HuH-7 (cell line): ENCODE data around the gene LAPTM4A.
"Not testable (repeated sequence)": the region's sequence is repeated elsewhere in the genome, so short reads cannot be mapped to it uniquely, and the experiment has no call there.

Experiments
- DNase-seq: peaks from one replicate; pipeline ENCODE4 v3.0.0; 2011; ENCODE audit warnings: low spot score

Gene LAPTM4A

DNA sequence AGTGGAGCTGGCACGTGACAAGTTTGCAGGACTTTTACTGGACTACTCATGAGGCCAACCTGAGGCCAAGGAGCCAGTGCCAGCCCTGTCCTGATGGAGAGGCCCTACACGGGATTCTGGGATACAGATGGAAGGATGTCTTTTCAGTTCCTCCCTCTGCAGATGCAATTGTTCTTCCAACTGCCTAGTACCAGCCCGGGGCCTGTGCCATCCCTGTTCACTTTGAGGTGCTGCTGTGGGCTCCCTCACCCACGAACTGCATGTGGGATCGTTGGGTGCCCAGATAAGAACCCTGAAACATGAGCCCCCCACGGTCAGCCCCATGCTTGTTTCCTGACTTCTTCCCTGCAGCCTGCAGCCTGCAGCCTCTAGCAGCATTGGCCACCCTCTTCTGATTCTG is 25.3 kb upstream of the LAPTM4A start:
- no peak for DNase-seq

DNA sequence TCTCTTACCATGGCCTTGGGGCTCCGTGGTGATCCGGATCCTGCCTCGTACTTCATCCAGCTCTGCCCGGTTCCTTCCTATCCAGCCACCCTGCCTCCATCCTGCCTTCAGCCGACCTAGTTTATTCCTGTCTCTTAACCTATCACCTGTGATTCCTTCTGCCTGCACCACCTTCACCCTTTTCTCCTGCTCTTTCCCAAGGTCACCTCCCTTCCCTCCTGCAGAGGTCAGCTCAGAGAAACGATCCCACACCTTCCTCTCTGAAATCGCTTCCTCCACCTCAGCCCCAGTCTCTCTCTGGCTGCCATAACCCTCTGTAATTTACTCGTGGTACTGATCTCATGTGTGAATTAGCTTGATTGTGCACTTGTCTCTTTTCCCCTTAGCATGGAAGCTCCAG is 23.5 kb upstream of the LAPTM4A start:
- DNase-seq = no peak

DNA sequence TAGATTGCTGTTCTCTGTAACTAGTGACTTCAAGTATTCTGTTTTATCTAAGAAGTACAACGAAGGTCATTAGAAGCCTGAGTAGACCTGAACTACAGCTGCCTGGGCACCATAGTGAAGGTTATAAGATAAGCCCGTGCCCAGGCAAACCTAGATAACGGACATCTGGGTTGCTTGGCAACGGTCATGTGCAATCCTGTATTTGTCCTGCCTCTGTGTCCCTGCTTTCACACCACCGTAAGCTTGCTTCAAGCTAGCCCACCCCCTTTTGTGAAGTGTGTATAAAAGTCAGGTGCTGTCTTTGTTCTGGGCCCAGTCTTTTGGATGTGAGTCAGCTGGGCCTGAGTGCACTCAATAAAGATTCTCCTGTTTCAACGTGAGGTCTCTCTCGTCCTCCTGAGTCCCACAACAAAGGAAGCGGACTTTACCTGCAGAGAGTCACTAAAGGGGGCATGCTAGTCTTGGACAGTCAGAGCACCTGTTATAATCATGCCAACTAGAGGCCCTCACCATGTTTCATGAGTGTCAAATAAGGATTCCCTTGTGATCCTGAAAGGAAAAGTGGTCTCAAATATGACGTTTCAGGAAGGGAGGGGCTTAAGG is 22.7 kb upstream of the LAPTM4A start:
- not testable (repeated sequence) for DNase-seq

DNA sequence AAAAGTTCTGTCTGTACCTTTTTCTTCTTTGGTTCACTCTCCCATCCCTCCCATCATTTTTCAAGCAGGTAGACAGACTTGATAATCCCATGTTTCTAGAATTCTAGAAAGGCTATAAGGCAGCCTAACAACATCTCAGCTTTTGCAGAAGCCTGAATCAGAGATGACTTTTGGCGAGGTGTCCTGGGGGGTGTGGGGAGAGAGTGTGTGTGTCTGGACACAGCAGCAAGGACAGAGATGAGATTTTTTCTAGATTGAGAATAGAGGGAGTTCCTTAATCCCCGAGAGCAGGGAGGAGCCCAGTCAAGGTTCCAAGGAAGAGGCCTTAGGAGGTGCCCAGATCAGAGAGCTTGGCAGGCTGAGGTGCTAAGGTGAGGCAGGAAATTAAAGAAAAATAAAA is 22.0 kb upstream of the LAPTM4A start:
- DNase-seq = no peak

DNA sequence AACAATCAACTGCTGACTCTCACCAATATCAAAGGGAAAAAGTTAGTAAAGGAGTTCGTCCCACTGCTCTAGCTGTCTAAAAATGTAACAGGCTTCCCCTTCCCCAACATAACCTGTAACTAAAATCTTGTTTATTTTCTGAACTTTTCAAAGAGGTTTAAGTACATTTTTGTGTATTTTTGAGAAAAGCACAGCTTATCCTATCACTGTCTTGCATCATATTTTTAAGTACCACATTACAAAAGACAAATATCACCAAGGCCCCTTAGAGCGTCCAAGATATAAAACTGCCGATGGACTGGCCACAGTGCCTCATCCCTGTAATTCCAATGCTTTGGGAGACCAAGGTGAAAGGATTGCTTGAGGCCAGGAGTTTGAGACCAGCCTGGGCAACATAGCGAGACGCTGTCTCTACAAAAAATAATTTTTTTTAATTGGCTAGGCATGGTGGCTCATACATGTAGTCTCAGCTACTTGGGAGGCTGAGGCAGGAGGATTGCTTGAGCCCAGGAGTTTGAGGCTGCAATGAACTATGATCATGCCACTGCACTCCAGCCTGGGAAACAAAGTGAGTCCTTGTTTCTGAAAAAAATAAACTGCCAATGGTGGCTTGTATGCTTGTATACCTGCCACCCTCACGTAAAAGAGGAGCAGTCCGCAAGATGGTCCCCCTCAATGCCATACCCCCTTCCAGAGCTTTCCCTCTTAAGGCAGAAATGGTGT is 21.2 kb upstream of the LAPTM4A start:
- DNase-seq = no peak

DNA sequence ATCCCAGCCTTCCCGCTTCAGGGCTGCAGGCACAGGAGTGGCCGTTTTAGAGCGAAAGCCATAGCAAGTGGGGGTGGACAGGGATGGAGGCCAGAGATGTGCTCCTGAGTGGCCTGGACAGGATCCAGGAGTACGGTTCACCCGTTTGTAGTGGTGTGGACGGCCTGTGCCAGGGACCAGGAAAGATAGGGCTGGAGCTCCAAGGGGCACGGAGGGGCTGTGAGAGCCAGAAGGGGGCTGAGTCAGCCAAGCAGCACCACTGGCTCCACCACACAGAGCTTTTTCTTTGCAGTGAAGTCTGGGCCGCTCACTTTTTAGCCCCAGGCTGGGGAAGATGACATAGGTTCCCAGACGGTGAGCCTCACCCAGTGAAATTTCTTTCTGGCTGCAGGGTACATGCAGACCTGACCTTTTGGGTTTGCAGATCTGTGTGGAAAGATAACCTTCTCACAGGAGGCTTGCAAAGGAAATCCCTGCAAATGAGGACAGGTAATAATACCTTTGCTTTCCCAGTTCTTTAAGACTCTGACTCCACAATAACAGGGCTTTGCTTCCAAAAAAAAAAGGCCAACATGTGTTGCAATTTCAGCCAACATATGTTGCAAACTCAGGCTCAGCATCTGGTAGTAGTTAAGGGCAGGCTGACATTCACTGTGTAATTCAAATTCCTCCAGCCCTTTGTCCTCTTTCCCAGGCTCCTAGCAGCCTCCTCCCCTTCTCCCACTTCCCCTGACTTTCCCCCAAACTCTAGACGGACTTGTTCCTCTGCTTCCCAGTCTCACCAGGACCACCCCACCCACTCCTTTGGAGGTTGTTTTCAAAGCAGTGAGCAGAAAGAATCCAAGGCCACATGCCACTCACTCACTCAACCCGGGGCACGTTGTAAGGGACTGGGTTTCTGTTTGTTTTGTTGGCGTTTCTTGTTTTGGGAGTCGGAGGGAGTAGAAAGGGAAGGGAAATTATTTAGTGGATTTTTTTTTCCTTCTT is 20.3 kb upstream of the LAPTM4A start:
- no peak for DNase-seq

DNA sequence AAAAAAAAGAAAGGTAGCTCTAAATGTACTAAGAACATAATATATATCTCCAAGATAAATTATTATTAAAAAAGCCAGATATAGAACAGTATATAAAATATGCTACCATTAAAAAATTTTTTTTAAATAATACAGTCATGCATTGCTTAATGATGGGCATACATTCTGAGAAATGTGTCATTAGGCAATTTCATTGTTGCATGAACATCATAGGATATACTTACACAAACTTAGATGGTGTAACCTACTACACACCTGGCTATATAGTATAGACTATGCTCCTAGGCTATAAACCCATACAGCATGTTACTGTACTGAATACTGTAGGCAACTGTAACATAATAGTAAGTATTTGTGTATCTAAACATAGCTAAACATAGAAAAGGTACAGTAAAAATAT is 18.3 kb upstream of the LAPTM4A start:
- DNase-seq = no peak

DNA sequence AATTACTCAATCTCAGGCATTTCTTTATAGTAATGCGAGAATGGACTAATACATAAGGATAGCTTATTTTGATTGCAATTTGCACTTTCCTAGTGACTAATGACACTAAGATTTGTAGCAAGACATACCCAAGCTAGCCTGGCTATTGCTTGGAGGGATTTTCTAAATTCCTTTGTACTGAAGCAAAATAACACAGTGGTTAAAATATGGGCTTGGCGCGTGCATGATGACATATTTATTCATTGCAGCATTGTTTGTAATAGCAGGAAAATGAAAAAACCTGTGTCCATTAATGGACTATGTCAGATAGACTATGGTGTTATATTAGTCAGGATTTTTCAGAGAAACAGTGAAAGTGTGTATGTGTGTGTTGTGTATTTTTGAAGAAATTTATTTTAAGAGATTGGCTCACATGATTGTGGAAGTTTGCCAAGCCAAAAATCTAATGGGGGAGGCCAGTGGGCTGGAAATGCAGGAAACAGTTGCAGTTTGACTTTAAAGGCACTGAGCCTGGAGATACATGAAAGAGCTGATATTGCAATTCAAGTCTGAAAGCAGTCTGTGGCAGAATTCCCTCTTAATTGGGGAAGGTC is 16.7 kb upstream of the LAPTM4A start:
- DNase-seq = no peak

DNA sequence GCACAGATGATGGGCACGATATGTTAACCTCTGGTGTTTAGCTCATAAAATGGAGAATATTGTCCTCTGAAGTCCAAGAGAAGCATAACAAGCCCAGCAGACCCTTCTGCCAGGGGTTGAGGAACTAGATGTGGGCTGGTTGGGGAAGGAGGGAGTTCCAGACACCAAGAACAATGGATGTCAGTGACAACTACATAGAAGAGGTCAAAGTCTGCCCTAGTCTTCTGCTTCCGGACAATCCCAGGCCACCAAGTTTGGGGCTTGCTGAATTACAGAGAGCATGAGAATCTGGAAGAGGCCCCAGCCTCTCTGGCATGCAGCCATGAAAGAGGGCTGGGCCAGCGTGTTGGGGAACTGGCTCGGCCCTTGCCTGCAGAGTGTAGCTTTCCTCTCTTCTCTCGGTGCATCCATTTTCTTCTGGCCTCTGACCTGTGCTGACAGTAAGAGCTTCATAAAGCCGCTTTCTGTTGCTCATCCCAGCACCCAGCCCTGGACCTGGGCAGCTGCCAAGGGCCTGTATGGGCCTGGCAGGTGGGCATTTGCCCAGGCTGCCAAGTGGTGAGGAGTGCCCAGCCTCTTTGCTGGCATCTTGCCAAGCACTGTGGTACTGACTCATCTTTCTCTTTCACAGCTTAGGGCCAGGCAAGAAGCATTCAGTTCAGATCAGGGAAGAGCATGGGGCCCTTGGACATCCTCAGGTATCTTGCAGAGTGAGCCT is 14.6 kb upstream of the LAPTM4A start:
- peak; percentile 54 for DNase-seq

DNA sequence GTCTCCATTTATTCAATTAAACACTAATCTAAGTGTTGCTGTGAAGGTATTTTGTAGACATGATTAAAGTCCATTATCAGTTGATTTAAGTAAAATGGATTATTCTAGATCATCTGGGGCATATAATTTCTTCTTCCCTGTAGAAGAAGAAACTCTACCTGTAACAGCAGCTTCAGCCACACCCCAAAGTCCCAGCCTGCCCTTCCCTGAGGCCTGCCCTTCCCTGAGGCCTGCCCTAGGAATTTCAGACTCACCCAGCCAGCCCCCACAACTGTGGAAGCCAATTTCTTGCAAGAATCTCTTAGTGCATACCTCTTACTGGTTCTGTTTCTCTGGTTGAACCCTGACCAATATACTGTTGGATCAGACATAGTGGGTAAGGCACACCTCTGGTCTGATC is 13.4 kb upstream of the LAPTM4A start:
- no peak for DNase-seq

DNA sequence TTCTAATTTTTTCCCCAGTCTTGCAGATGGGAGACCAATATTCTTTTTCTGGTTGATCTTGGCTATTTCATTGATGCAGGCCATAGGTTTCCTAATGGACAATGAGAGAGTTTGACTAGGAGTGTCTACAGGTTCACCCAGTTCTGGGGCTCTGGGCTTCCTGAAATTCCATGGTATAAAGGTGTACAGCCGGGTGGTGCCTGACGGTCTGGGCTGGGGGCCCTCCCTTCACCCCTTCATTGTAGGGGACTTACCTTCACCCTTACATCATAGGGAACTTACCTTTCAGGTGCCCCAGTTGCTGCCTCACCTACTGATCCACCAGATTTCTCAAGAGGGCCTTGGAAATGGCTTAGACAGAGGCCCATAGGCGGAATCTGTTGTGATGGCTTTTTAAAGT is 13.0 kb upstream of the LAPTM4A start:
- DNase-seq = no peak

DNA sequence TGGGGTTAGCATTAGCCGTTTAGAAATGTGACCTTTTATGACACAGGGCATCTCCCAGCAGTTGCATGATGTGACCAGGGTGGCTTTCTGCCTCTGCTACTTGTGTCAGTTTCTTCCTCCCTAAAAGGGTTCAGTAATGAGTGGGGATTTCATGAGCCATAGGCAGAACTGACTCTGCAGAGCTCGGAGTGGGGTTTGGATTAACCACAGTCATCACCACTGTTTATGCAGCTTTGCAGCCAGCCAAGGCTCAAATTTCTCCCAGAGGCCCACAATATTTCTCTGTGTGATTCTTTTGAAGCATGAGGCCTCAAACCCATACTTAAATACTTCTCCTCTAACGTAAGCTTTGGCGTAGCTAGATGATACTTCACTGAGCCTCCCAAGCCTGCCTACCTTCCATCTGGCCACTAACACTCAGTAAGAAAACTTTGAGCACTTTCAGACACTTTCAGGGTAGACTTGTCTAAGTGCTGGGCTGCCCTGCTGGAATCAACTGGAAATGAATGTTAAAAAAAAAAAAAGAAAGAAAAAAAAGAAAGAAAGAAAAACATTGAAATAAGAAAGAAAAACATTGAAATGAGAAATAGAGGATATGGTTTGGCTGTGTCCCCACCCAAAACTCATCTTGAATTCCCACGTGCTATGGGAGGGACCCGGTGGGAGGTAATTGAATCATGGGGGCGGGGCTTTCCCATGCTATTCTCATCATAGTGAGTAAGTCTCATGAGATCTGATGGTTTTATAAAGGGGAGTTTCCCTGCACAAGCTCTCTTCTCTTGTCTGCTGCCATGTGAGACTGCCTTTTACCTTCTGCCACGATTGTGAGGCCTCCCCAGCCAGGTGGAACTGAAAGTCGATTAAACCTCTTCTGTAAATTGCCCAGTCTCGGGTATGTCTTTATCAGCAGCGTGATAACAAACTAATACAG is 11.5 kb upstream of the LAPTM4A start:
- no peak for DNase-seq

DNA sequence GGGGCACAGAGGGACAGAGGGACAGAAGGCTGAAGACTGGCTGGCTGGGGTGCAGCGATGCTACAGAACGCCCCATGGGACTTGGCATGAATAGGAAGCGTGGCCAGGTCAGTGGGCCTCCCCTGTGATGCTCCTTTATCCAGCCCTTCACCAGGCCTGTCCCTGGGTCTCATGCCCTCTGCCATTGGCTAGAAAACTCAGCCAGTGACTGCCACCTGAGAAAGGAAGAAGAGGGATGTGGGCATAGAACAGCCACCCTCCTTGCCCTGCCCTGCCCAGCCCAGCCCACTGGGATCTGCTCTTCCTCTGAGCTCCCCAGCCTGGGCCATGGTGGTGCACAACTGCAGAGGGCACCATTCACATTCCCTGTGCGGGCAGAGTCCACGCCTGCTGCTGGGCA is 10.5 kb upstream of the LAPTM4A start:
- DNase-seq = no peak

DNA sequence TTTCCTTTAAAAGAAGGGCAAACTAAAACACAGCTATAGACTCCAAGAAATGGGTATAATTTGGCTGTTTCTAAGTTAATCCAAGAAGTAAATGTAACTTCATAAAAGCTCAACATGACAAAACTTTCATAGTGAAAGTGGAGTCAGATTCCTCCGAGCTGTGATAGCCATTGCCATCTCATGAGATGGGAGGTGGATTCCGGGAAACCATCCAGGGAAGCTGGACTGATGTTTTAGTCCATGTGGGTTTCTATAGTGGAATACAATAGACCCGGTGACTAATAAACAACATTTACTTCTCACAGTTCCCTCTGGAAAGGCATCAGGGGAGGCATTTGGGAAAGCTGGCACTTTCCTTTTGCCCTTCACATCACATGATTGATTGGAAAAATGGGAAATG is 10.0 kb upstream of the LAPTM4A start:
- no peak for DNase-seq

DNA sequence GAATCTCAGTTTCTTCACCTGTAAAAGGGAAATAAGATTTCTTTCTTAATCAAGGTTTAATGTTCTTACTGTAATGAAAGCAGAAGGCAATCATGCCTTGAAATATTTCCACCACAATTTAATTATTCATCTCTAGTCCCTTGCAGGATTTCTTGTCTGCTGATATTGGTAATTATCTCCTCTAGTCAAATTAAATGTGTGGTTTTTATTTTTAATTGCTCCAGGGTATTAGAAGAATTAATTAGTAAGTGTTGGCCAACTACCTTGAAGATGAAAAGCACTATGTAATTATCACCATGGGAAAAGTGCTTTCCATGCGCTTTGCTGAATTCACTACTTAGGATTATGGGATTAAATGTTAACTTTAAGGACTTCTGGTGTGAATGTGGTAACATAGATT is 8.7 kb upstream of the LAPTM4A start:
- DNase-seq = no peak

DNA sequence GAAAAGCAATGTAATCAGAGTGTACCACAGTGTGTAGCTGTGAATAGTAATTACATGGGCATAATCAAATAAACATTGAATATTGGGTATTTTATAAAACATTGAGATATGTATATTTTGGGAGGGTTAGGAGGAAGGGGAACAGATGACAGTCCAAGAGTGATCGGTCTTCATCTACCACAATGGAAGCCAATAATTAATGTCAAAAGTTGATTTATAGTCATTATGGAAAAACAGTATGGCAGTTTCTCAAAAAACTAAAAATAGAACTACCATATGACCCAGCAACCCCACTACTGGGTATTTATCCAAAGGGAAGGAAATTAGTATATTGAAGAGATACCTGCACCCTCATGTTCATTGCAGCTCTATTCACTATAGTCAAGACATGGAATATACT is 5.8 kb upstream of the LAPTM4A start:
- DNase-seq = no peak

DNA sequence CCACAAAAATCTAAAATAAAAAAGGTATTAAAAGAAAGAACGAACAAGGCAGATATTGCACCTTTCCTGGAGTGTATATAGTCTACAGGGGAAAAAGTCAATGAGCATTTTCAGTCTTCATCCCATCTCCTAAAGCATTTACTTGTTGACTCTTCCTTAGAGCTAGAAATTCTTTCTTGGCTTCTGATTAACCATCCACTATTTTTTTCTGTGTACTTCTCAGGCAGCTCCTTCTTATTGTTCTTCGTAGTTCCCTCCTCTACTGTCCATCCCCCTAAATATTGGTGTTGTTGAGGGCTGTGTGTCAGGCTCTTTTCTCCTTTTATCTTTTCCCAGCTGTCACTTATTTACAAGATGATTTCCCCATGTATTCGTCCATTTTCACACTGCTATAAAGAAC is 3.5 kb upstream of the LAPTM4A start:
- DNase-seq = no peak

DNA sequence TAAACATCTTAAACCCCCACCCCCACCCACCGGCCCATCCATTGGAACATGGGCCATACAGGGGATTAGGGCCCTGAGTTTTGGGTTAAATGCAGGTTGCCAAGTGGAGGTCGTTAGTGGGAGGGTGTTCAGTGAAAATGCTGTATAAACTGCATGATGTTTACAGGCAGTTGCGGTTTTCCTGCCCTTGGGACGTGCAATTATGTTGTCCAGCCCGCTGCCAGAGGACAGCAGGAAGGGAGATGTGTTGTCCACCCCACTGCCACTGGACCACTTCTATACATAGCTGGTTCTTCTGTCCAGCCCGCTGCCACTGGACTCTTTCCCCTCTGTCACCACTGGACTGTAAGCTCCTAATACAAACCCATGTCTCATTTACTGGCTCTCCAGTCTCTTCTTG is 2.7 kb upstream of the LAPTM4A start:
- DNase-seq = no peak

DNA sequence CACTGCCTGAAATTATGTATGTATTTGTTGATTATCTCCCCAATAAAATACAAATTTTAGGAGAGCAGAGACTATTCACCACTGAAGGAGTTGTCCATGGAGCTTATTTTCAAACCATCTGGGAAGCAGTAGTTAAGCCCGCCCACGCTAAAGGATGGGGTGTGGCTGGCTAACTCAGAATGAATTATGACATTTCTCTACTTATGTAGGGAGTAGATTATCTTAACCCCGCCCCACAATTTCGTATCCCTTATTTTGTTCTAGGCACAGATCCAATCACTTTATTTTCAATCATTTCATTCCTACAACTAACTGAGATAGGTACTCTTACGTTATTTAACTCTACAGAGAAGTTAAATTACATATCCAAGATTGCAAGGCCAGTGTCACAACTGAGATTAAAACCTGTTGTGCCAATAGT is 1.4 kb upstream of the LAPTM4A start:
- DNase-seq = peak; percentile 54

DNA sequence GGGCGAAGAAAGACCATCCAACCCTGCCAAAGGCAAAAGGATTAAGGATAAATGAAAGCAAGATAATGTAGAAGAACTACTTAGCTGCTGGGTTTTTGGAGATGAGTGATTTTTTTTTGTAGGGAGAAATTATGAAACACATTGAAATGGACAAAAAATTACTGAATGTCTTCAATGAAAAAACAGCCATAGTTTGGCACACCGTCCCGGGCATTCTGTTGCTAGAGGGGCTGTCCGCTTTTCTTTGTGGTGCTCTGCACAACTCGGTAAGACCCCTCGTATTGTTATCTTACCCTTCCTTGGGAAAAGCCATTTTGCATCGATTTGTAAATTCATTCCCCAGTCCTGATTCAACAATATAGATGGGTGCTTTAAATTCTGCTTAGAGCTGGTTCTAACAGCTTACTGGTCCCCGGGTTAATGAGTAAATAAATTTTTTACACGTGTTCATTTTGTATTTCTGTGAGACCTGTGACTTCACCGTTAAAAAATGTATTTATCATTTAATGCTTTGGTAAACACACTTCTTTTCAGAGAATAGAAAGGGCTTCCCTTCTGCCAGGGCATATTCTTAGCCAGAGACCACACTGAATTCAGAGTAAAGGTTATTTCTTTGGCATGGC is 912 bp upstream of the LAPTM4A start:
- DNase-seq = no peak
